Measurements from ENCODE around the gene WLS. TPM values are rescaled to one million over a fixed set of nuclear protein-coding genes. Genes with fewer than 3 reads are reported as not detected.

The WLS gene
- total RNA-seq, 4 donors from 2014 or later, result 44.4 to 114 (median 55.2) TPM

GRCh38 chr1:68199603-68200002, 32.7 kb downstream of the WLS start:
- no peak for ATAC-seq (ENCODE audit: low FRiP score)
- DNase-seq (ENCODE audit: low spot score), result no peak
- no peak for TF ChIP-seq CTCF (IDR thresholded peaks at IDR 0.05)

DNA sequence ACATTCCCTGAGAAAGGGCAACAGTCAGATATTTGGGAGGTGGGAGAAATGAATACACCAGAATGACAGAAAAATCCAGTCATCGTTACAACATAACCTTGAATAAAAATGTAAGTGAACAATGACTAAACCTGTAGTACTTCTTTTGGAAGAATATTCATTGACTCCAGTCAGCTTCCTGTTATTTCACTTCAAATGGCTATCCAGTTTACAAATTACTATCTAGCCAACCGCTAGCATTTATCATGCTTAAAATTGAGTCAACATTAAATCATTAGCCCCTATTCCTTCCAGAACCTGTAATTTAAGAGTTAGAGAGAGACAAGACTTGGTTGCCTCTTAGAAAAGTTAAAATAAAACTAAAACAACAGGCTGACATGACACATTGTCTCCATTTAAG, 33.6 kb downstream of the WLS start:
- ATAC-seq (ENCODE audit: low FRiP score) (no peak), DNase-seq (ENCODE audit: low spot score) (no peak)
- TF ChIP-seq CTCF (IDR thresholded peaks at IDR 0.05), result no peak

GRCh38 chr1:68197891-68198290, 34.4 kb downstream of the WLS start:
- no peak for ATAC-seq (ENCODE audit: low FRiP score)
- no peak for TF ChIP-seq CTCF (IDR thresholded peaks at IDR 0.05)
- no peak for DNase-seq (ENCODE audit: low spot score)

DNA sequence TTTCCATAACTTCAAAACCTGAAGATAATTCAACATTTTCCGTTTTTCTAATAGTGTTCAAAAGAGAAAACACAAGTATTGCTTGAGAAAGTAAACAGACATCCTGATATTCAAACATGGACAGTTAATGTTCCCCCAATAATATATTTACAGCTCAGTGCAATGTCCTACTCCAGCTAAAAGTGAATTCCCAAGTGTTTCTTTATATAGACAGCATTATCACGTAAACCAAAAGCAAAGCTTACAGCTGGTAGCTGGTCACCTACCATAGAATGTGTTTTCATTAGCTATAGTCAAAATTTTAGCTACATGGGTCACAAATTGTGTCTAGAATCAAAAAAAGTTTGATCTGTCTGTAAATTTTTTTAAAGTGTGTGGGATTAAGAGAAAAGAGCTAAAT, 34.9 kb downstream of the WLS start:
- ATAC-seq (ENCODE audit: low FRiP score) (no peak), DNase-seq (ENCODE audit: low spot score) (no peak)
- TF ChIP-seq CTCF (IDR thresholded peaks at IDR 0.05), result no peak

- DNase-seq (ENCODE audit: low spot score), result no peak
- ATAC-seq (ENCODE audit: low FRiP score), result no peak
- no peak for TF ChIP-seq CTCF (IDR thresholded peaks at IDR 0.05)
Measured at GRCh38 chr1:68196676-68197075, 35.6 kb downstream of the WLS start.

DNA sequence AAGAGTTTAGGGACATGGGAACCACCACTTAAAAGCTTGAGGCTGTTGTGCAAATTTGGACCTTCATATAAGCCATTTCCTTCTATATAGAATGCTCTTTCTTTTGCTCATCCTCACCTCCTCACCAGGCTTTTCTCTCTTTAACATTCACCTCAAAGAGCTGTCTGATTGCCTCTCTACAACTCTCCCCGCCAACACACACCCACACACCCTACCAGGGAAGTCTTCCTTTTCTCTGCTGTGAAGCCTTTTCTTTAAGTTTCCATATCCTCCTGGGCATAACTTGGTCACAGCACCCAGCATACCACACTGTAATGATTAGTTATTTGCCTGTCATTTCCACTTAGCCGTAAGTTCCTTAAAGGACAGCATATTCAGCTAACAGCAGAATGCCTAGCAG, 40.6 kb downstream of the WLS start:
- no peak for TF ChIP-seq CTCF (IDR thresholded peaks at IDR 0.05)
- no peak for ATAC-seq (ENCODE audit: low FRiP score)

GRCh38 chr1:68188644-68189340, 43.5 kb downstream of the WLS start:
- ATAC-seq (ENCODE audit: low FRiP score), result no peak
- DNase-seq (ENCODE audit: low spot score), result no peak
- TF ChIP-seq CTCF (IDR thresholded peaks at IDR 0.05), result no peak

More for the DNA sequence above, 40.6 kb downstream of the WLS start:
- DNase-seq (ENCODE audit: low spot score), result no peak

Measured in omental fat pad (tissue), 4 donors.